Vagina (tissue), 2 donors: Measurements from ENCODE around the gene PAQR7.

Experiments used
- POLR2A ChIP-seq, 2 donors: fragments of 450-650 bp; IDR thresholded peaks; one replicate each; pipeline ENCODE4 v1.6.1; 2017; ENCODE audit warnings: antibody characterized with exemption in 2 of 2, mild to moderate bottlenecking in 2 of 2, moderate library complexity in 2 of 2
- TF ChIP-seq, protein P1 (sequence below), 3 experiments: fragments of 450-650 bp in 2 of 3; fragments of 200-600 bp in 1 of 3; sonication (generic) in 1 of 3; IDR thresholded peaks; one replicate each; pipeline ENCODE4 v1.5.1; 2017 to 2019; ENCODE audit warnings: antibody characterized with exemption in 3 of 3, mild to moderate bottlenecking in 2 of 3, moderate library complexity in 2 of 3

DNA sequence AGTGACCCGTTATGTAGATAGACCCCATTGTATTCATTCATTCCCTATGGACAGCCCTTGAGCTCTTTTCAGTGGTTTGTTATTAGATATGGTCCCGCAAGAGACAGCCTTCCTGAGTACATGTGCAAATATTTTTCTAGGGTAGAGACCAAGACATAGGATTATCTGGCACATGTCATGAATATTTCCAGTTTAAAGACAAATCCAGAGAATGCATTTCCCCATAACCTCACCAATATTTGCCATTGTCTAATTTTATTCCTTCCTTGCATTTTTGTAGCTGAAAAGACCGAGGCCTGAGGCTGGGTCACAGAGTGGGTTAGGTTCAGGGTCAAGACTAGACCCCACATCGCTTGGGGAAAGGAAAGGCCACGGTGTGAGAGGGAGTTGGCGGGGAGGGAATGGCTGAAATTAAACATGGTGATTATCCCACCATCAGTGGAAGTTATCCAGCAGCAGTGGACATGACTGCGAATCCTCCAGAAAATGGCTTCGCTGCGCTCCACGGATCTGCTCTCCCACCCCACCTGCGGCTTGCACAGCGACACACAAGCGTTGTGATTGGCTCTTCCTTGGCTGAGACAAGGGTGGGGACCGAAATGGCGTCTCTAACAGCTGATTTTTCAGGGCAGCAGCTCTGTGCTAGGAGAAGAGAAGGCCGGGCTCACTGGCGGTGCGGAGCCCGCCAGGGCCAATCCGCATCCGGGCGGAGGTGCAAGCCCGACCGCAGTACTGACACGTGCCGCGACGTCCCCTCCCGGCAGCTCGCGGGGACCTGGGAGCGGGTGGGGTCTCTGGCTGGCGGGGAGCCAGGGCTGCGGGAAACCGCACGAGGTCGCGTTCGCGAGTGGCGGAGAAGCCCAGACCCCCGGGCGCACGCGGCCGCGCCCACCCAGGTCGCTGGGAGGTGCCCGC is 46.8 kb upstream of the PAQR7 start:
- TF ChIP-seq, protein P1, sequence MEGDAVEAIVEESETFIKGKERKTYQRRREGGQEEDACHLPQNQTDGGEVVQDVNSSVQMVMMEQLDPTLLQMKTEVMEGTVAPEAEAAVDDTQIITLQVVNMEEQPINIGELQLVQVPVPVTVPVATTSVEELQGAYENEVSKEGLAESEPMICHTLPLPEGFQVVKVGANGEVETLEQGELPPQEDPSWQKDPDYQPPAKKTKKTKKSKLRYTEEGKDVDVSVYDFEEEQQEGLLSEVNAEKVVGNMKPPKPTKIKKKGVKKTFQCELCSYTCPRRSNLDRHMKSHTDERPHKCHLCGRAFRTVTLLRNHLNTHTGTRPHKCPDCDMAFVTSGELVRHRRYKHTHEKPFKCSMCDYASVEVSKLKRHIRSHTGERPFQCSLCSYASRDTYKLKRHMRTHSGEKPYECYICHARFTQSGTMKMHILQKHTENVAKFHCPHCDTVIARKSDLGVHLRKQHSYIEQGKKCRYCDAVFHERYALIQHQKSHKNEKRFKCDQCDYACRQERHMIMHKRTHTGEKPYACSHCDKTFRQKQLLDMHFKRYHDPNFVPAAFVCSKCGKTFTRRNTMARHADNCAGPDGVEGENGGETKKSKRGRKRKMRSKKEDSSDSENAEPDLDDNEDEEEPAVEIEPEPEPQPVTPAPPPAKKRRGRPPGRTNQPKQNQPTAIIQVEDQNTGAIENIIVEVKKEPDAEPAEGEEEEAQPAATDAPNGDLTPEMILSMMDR (IDR thresholded peaks at IDR 0.05) = no peak
- TF ChIP-seq POLR2A (IDR thresholded peaks at IDR 0.05) = no peak
